MG63 (cell line): ENCODE measurements around the gene RYR2. TPM values are rescaled to one million over a fixed set of nuclear protein-coding genes. Genes with fewer than 3 reads are reported as not detected.
"Not testable (repeated sequence)": the region's sequence is repeated elsewhere in the genome, so short reads cannot be mapped to it uniquely, and the experiment has no call there.

ENCODE experiments used
- DNase-seq: peaks from one replicate; pipeline ENCODE4 v3.0.0-alpha.2; 2020
- H3K27me3 ChIP-seq: fragments of 250-450 bp; sonication (Bioruptor Pico); 2 replicates; pipeline ENCODE4 v1.5.1; 2020; ENCODE audit warnings: mild to moderate bottlenecking, moderate library complexity
- H3K36me3 ChIP-seq: fragments of 250-450 bp; sonication (Bioruptor Pico); 2 replicates; pipeline ENCODE4 v1.5.1; 2020; ENCODE audit warnings: mild to moderate bottlenecking, moderate library complexity
- H3K4me3 ChIP-seq: fragments of 250-450 bp; sonication (Bioruptor Pico); 2 replicates; pipeline ENCODE4 v1.5.1; 2020; ENCODE audit warnings: mild to moderate bottlenecking, moderate library complexity
- H3K9me3 ChIP-seq: fragments of 250-450 bp; sonication (Bioruptor Pico); 2 replicates; pipeline ENCODE4 v1.5.1; 2020; ENCODE audit warnings: mild to moderate bottlenecking, moderate library complexity
- total RNA-seq: library from RNA; depleted of rRNA; stranded (reverse); fragments of >200 nt; shearing (Covaris generic); gene quantifications from 2 replicates; pipeline ENCODE4 v1.2.3, GENCODE V29; 2014; ENCODE audit warnings: low replicate concordance

The RYR2 gene
- total RNA-seq, 1 experiment from 2014 or later = 0.26 TPM

- Histone ChIP-seq H3K27me3 (no peaks in the 10 kb centered on the region; the same call in 1 of the 2 replicates), H3K36me3 (no peaks in the 10 kb centered on the region), H3K4me3 (no peak overlapping the region), H3K9me3 (no peaks in the 10 kb centered on the region)
- no peak for DNase-seq
Measured at GRCh38 chr1:237105826-237106225, 63.8 kb downstream of the RYR2 start.

DNA sequence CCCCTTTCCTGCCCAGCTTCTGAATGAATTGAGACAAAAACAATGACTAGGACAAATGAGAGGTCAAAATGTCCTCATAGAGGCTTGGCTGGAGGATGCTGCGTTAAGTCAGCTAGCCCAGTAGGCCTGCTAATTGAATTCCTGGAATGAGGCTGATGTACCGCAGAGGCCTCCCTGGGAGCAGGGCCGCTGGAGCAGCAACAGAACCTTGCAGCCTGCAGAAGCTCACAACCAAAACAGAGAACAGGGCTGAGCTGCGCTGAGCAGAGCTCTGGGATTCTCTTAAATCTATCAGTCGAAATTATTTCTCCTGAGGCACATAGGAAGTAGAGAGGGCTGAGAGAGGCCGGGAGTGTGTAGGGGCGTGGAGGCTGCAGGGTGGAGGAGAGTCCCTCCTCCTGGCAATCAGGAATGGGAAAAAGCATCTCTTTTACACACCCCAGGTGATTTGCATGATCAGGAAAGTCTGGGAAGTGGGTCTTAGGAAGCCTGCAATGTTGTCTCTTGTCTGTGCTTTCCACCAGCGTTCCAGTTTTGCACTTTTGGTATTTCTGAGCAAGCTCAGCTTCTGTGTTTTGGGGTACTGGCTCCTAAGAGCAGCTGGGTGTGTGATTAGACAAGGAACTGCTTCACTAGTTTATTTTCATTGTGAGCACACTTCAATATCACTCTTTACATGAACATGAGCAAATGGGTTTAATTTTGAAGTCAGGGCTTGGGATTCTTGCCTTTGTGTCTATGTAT lies 66.5 kb downstream of the RYR2 start:
- Histone ChIP-seq H3K9me3 (no peaks in the 10 kb centered on the region), H3K4me3 (no peak overlapping the region), H3K36me3 (no peaks in the 10 kb centered on the region), H3K27me3 (no peaks in the 10 kb centered on the region)
- DNase-seq = no peak

DNA sequence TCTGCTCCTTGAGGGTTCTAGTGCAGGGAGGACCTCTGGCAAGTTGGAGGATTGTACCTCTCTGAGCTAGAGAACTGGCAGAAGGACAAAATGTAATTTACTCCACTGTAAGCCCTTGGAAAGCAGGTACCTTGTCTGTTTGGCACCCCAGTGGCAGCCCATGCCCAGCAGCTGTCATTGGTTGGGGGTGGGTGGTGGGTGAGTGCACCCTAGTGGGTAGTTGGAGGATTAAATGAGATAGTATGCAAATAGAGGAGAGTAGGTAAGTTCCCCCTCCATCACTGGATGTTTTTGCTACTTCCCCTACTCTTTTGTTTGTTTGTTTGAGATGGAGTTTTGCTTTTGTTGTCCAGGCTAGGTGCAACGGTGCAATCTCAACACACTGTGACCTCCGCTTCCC lies 69.8 kb downstream of the RYR2 start:
- Histone ChIP-seq H3K27me3 (no peaks in the 10 kb centered on the region), H3K36me3 (no peaks in the 10 kb centered on the region), H3K9me3 (no peaks in the 10 kb centered on the region), H3K4me3 (no peak overlapping the region)
- no peak for DNase-seq

DNA sequence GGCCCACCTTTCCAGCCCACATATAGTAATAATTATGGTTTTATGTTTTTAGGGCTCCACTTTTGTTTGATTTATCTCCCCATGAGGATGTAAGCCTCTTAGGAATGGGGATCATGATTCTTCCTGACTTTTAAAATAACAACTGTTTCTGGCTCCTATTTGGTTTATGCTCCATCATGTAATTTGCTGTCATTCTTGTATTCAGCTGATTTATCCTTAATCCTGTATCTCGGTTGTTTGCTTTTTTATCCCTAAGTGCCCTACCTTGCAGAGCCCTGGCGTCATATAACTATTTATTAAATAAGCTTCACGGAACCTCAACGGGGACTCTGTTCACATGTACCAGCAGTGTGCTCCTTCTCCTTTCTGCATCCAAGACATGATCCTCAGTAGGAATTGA lies 70.7 kb downstream of the RYR2 start:
- Histone ChIP-seq H3K9me3 (no peaks in the 10 kb centered on the region), H3K36me3 (no peaks in the 10 kb centered on the region), H3K27me3 (no peaks in the 10 kb centered on the region), H3K4me3 (no peak overlapping the region)
- DNase-seq = no peak

GRCh38 chr1:237115035-237115434 lies 73.1 kb downstream of the RYR2 start:
- no peak overlapping the region for H3K4me3 ChIP-seq
- no peak for DNase-seq
- no peaks in the 10 kb centered on the region for H3K27me3 ChIP-seq
- H3K9me3 ChIP-seq = no peaks in the 10 kb centered on the region
- no peaks in the 10 kb centered on the region for H3K36me3 ChIP-seq

- Histone ChIP-seq H3K27me3 (no peaks in the 10 kb centered on the region), H3K36me3 (no peaks in the 10 kb centered on the region), H3K4me3 (no peak overlapping the region), H3K9me3 (no peaks in the 10 kb centered on the region)
- no peak for DNase-seq
Measured at GRCh38 chr1:237119091-237119490, 77.1 kb downstream of the RYR2 start.

- Histone ChIP-seq H3K36me3 (no peaks in the 10 kb centered on the region), H3K27me3 (no peaks in the 10 kb centered on the region), H3K4me3 (no peak overlapping the region), H3K9me3 (no peaks in the 10 kb centered on the region)
- DNase-seq = no peak
Measured at GRCh38 chr1:237120683-237121082, 78.7 kb downstream of the RYR2 start.

- no peak for DNase-seq
- no peaks in the 10 kb centered on the region for H3K27me3 ChIP-seq
- H3K4me3 ChIP-seq = no peak overlapping the region
- H3K9me3 ChIP-seq = no peaks in the 10 kb centered on the region
- no peaks in the 10 kb centered on the region for H3K36me3 ChIP-seq
Measured at GRCh38 chr1:237124856-237125462, 83.0 kb downstream of the RYR2 start.

DNA sequence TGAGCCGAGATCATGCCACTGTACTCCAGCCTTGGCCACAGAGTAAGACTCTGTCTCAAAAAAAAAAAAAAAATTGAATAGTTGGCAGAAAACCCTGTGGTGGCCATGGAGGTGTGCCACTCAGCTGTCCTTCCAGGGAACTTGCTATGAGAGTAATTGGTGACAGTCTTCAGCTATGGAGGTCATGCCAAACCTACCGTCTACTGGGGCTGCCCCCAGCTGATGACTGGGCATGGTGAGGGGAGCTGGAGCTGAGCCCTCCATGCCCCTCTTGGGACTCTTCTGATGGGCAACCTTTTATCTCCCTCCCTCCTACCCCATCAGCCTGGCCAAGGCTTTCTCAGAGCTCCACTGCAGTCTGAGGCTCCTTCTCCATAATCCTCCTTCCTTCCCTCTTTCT lies 84.2 kb downstream of the RYR2 start:
- H3K4me3 ChIP-seq = no peak overlapping the region
- H3K27me3 ChIP-seq = no peaks in the 10 kb centered on the region
- no peaks in the 10 kb centered on the region for H3K36me3 ChIP-seq
- H3K9me3 ChIP-seq = peaks cover 2% of the 10 kb centered on the region; the same call in 1 of the 2 replicates
- DNase-seq = no peak

GRCh38 chr1:237127301-237127700 lies 85.3 kb downstream of the RYR2 start:
- not testable (repeated sequence) for H3K36me3 ChIP-seq, H3K9me3 ChIP-seq, DNase-seq, H3K4me3 ChIP-seq, H3K27me3 ChIP-seq

DNA sequence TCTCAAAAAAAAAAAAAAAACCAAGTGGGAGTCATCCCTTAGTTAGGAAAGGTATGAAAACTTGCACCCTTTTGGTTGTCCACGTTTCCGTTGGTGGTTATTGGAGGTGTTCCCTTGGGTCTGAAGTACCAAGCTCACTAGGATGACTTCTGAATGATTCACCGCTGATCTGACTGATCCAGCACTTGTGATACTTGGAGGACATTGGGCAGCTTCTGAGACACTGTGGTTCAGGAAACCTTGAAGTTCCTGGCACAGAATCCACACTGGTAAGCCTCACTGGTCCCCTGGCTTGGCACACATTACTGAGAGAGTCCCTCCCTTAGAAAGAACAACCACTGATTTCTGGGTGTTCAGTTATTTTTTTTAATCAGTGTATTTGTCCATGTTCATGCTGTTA lies 91.9 kb downstream of the RYR2 start:
- no peak for DNase-seq
- Histone ChIP-seq H3K36me3 (no peaks in the 10 kb centered on the region), H3K9me3 (peaks cover 11% of the 10 kb centered on the region), H3K27me3 (no peaks in the 10 kb centered on the region), H3K4me3 (no peak overlapping the region)

DNA sequence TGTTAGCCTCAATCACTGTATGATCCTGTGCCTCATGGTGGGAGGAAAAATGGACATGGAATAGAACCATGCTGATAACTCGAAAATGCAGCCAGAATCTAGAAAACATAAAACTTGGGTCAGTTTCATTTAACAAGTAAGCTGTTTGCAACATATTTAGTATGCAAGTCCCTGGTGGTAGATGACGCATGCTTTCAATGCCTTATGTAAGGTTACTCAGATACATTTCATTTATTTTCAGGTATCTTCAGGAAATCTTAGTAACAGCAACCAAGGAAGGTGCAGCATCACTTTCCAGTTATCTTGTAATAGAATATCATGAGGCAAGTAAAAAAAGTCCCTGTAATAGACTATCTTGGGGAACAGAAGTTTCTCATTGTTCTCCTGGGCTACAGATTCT lies 92.9 kb downstream of the RYR2 start:
- Histone ChIP-seq H3K9me3 (peaks cover 11% of the 10 kb centered on the region), H3K4me3 (no peak overlapping the region), H3K36me3 (no peaks in the 10 kb centered on the region), H3K27me3 (no peaks in the 10 kb centered on the region)
- DNase-seq = no peak

GRCh38 chr1:237138551-237138950 lies 96.6 kb downstream of the RYR2 start:
- no peak for DNase-seq
- Histone ChIP-seq H3K36me3 (no peaks in the 10 kb centered on the region), H3K27me3 (no peaks in the 10 kb centered on the region), H3K9me3 (peaks cover 6% of the 10 kb centered on the region; the same call in 1 of the 2 replicates), H3K4me3 (no peak overlapping the region)

- H3K27me3 ChIP-seq = no peaks in the 10 kb centered on the region
- DNase-seq = no peak
- no peak overlapping the region for H3K4me3 ChIP-seq
- no peaks in the 10 kb centered on the region for H3K9me3 ChIP-seq
- no peaks in the 10 kb centered on the region for H3K36me3 ChIP-seq
Measured at GRCh38 chr1:237139732-237140131, 97.7 kb downstream of the RYR2 start.

GRCh38 chr1:237140986-237141385 lies 99.0 kb downstream of the RYR2 start:
- DNase-seq = no peak
- H3K9me3 ChIP-seq = no peaks in the 10 kb centered on the region
- H3K27me3 ChIP-seq = peaks cover 8% of the 10 kb centered on the region
- H3K4me3 ChIP-seq = no peak overlapping the region
- H3K36me3 ChIP-seq = no peaks in the 10 kb centered on the region

- H3K36me3 ChIP-seq = no peaks in the 10 kb centered on the region
- H3K4me3 ChIP-seq = no peak overlapping the region
- H3K9me3 ChIP-seq = no peaks in the 10 kb centered on the region
- DNase-seq = no peak
- H3K27me3 ChIP-seq = peaks cover 8% of the 10 kb centered on the region
Measured at GRCh38 chr1:237141502-237141901, 99.5 kb downstream of the RYR2 start.

DNA sequence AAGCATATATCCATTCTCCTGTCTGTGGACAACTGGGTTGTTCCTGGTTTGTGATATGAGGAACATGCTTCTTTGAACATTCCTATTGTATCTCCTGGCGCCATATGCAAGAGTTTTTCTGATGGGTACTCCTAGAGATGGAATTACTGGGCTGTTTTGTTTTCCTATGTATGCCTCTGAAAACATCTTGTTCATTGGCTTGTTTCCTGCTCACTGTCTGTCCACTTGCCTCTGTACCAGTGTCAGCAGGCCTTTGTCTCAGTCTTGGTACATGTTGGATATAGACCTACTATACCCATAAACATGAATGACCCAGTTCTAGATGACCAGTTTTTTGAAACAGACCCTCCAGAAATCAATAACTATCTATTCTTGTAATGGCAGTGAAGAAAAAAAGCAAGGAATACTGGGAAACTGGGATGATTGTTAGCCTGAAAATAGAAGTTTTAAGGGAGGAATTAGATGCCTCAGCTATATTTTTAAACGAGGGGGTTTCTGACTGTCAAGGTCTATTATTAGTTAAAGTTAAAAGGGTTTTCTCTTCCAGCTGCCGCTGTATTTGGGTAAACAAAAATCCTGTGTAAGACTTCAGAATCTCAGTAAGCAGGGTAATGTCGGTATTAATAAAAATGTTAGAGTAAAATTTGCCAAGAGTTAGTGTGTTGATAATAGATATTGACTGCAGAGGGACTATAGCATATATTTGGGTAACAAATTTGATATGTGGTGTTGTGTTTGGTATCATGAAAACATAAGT lies 103.6 kb downstream of the RYR2 start:
- H3K27me3 ChIP-seq = peaks cover 8% of the 10 kb centered on the region
- no peak overlapping the region for H3K4me3 ChIP-seq
- H3K36me3 ChIP-seq = no peaks in the 10 kb centered on the region
- no peak for DNase-seq
- no peaks in the 10 kb centered on the region for H3K9me3 ChIP-seq

DNA sequence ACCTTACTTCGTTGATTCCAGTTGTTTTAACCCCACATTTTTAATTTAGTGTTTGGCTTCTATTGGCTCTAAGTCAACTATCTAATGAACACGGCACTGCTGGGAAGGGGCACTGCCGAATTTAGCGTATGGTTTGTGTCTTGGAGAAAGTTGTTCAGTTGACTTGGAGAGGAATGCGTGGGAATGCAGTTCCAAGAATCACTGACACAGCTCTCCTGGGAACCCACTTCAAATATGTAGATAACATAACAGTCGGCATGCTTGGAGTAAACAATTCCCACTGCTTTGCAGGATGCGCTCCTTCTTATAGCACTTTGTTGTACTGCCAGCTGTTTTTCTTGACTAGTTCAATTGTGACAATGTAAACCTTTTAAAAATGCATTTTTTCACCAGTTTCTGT lies 104.3 kb downstream of the RYR2 start:
- H3K27me3 ChIP-seq = peaks cover 8% of the 10 kb centered on the region
- no peak for DNase-seq
- no peaks in the 10 kb centered on the region for H3K36me3 ChIP-seq
- no peak overlapping the region for H3K4me3 ChIP-seq
- no peaks in the 10 kb centered on the region for H3K9me3 ChIP-seq
